Mucosa of descending colon (tissue), 3 donors: Measurements from ENCODE around the gene STT3A. TPM values are rescaled to one million over a fixed set of nuclear protein-coding genes. Genes with fewer than 3 reads are reported as not detected.

Experiments
- ATAC-seq: fragments of 200-7000 bp; cut with Tn5 transposase; one replicate; pipeline ENCODE4 v1.9.1; 2020; ENCODE audit warnings: mild to moderate bottlenecking, moderate library complexity
- DNase-seq, 3 donors: peaks; one replicate each; pipeline ENCODE4 v3.0.0-alpha.2; 2020
- H3K36me3 ChIP-seq: fragments of 200-600 bp; one replicate; pipeline ENCODE4 v1.8.0; 2021; ENCODE audit warnings: low read depth, mild to moderate bottlenecking
- H3K4me1 ChIP-seq: fragments of 200-600 bp; one replicate; pipeline ENCODE4 v1.8.0; 2021; ENCODE audit warnings: low read depth, mild to moderate bottlenecking
- H3K4me3 ChIP-seq: fragments of 200-600 bp; one replicate; pipeline ENCODE4 v1.8.0; 2021; ENCODE audit warnings: mild to moderate bottlenecking
- H3K9me3 ChIP-seq: fragments of 200-600 bp; one replicate; pipeline ENCODE4 v1.8.0; 2021; ENCODE audit warnings: mild to moderate bottlenecking
- intact Hi-C, 2 donors: fragments of 100-400 bp; cut with DNase I in 1 of 2; cut with micrococcal nuclease in 1 of 2; formaldehyde crosslinking; loops; one replicate each; pipeline versions ENCODE4 v1.11.0 to v1.11.1; 2022; cut with DNase I, micrococcal nuclease
- total RNA-seq, 3 donors: library from RNA; stranded (reverse); fragmentation: NEBNext Ultra II Directional in 2 of 3; extraction: Animal tissue kit (Norgen Biotek cat#: 25700) in 2 of 3; gene quantifications; one replicate each; pipeline versions ENCODE4 v1.2.1 to v1.2.4, GENCODE V29; 2021 to 2023
- TF ChIP-seq, protein P1 (sequence below): fragments of 200-600 bp; IDR thresholded peaks from one replicate; pipeline ENCODE4 v1.8.0; 2022; ENCODE audit warnings: antibody characterized with exemption, mild to moderate bottlenecking
- donor health status: DM: no; HTN: no; CAD: no; lungs with moderate emphysema.
- donor health status: DM: no; HTN: no; CAD: no.
- donor health status: DM: no; HTN: yes; CAD: no.

The STT3A gene
- total RNA-seq, 3 donors from 2014 or later = 88.4 to 137 (median 89.6) TPM

DNA sequence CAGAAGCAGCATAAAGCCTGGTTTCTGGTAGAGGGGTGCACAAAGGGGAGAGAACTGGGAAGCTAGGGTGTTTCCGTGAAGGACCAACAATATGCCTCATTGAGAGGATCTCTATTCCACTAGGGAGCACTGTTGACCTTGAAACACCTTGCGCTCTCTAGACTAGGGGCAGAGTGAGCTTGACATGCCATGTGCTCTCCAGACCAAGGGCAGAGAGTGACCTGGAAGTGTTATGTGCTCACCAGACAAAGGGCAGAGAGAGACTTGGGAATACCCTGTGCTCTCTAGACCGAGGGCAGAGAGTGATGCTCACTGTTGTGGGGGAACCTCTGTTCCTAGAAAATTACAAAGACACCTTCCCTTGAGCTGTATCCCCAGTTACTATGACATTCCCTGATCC lies 38.6 kb upstream of the STT3A start:
- Histone ChIP-seq H3K4me3 (no peak overlapping the region), H3K4me1 (no peaks in the 10 kb centered on the region), H3K36me3 (no peaks in the 10 kb centered on the region), H3K9me3 (peaks cover 28% of the 10 kb centered on the region)
- intact Hi-C loops = no loop called here
- ATAC-seq (no peak), DNase-seq (no peak)
- TF ChIP-seq, protein P1, sequence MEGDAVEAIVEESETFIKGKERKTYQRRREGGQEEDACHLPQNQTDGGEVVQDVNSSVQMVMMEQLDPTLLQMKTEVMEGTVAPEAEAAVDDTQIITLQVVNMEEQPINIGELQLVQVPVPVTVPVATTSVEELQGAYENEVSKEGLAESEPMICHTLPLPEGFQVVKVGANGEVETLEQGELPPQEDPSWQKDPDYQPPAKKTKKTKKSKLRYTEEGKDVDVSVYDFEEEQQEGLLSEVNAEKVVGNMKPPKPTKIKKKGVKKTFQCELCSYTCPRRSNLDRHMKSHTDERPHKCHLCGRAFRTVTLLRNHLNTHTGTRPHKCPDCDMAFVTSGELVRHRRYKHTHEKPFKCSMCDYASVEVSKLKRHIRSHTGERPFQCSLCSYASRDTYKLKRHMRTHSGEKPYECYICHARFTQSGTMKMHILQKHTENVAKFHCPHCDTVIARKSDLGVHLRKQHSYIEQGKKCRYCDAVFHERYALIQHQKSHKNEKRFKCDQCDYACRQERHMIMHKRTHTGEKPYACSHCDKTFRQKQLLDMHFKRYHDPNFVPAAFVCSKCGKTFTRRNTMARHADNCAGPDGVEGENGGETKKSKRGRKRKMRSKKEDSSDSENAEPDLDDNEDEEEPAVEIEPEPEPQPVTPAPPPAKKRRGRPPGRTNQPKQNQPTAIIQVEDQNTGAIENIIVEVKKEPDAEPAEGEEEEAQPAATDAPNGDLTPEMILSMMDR = no peak

DNA sequence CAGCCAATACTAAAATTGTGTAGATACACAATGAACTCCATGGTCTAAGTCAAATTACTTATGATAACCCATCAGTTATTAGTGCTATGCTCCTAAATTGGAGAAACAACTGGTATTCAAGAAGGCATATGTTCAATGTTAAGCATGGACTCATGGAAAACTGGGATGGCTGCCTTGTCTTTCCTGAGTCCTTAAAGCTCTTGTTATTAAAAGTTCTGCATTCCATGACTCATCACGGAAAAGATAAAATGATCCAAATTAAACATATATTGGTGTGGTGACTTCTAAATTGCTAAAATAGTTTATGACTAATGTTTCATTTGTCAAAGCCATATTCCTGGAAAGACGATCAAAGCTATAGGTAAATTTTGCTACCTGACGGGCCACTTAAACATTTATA lies 32.8 kb upstream of the STT3A start:
- Histone ChIP-seq H3K9me3 (no peaks in the 10 kb centered on the region), H3K36me3 (no peaks in the 10 kb centered on the region), H3K4me1 (no peaks in the 10 kb centered on the region), H3K4me3 (no peak overlapping the region)
- intact Hi-C loops = no loop called here
- ATAC-seq = no peak
- DNase-seq = no peak
- TF ChIP-seq, protein P1 = no peak

DNA sequence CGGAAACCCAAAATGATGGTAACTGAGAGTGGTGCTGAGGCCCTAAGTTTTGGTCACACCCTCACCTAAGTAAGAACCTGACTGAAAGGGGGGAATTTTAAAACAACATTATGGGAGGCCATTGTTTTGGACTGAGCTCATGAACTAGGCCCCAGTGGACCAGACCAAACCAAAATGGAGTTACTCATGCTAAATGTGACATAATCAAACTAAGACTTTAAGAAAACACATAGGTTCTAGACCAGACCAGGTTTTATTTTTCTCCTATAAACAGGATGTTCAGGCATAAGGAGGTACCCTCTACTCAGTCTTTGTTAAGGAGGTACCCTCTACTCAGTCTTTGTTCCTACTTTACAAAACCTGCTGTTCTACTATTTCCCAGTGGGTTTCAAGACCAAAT lies 30.7 kb upstream of the STT3A start:
- Histone ChIP-seq H3K9me3 (no peaks in the 10 kb centered on the region), H3K4me1 (no peaks in the 10 kb centered on the region), H3K36me3 (no peaks in the 10 kb centered on the region), H3K4me3 (no peak overlapping the region)
- intact Hi-C loops = no loop called here
- no peak for DNase-seq
- TF ChIP-seq, protein P1 = no peak
- ATAC-seq = no peak

DNA sequence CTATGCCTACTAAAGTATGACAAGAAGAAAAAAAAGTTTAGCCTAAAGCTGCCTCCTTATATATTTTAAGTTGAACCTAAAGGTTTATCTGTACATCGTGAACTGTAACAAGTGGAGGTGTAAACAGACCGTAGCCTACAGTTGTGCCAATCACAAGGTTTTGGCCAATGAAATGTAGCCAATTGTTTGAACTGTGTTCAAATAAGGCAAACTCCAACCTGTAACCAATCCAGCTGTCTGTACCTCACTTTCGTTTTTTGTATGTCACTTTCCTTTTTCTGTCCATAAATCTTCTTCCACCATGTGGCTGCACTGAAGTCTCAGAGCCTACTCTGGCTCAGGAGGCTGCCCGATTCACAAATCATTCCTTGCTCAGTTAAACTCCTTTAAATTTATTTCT lies 30.2 kb upstream of the STT3A start:
- Histone ChIP-seq H3K9me3 (no peaks in the 10 kb centered on the region), H3K36me3 (no peaks in the 10 kb centered on the region), H3K4me3 (no peak overlapping the region), H3K4me1 (no peaks in the 10 kb centered on the region)
- intact Hi-C loops = no loop called here
- no peak for ATAC-seq
- TF ChIP-seq, protein P1 = no peak
- no peak for DNase-seq

DNA sequence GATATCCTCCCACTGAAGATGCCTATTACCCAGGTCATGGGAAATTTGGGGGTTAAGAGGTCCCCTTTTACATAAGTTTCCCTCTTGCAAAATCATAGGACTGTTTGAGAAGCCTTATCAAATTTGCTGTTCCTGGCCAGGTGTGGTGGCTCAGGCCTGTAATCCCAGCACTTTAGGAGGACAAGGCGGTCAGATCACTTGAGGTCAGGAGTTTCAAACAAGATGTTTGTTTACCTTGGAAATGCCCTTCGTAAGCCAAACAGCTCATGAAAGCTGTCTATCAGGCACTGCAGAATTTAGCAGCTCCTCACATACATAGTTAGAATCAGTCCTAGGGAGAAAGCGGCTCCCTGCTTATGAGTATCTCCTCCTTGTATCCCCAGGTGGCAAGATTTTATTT lies 28.3 kb upstream of the STT3A start:
- no peaks in the 10 kb centered on the region for H3K36me3 ChIP-seq
- H3K9me3 ChIP-seq = no peaks in the 10 kb centered on the region
- ATAC-seq (no peak), DNase-seq (no peak)
- intact Hi-C loops = no loop called here
- H3K4me1 ChIP-seq = no peaks in the 10 kb centered on the region
- no peak overlapping the region for H3K4me3 ChIP-seq
- TF ChIP-seq, protein P1 = no peak

DNA sequence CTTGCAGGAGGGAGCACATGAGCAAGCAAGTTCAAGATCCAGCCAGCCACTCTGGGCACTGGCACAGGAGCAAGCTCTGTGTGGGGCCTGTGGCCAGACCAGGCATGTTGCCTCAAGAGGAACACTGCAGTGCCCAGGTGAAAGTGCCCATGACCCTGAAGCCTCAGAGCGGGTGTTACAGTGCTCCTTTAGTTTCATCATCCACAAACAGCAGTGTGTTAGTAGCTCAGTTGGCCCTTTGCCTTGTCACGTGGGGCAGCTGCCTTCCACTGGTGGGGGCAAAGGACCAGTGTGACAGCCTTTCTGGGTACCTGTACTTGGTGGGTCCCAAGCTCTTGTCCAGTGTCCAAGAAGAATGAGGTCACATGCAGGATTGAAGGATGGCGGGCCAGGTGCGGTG lies 26.4 kb upstream of the STT3A start:
- Histone ChIP-seq H3K9me3 (no peaks in the 10 kb centered on the region), H3K4me1 (peaks cover 10% of the 10 kb centered on the region), H3K36me3 (no peaks in the 10 kb centered on the region), H3K4me3 (no peak overlapping the region)
- DNase-seq (no peak), ATAC-seq (no peak)
- TF ChIP-seq, protein P1 = no peak
- intact Hi-C loops = no loop called here
